HG02798 (cell line): ENCODE data around the gene CHST8.

ENCODE experiments used
- ATAC-seq: cut with Tn5 transposase; IDR thresholded peaks from one replicate; pipeline ENCODE4 v1.9.1; 2021; ENCODE audit warnings: mild to moderate bottlenecking; ENCODE audit not compliant: unreplicated experiment, poor library complexity

Gene CHST8

DNA sequence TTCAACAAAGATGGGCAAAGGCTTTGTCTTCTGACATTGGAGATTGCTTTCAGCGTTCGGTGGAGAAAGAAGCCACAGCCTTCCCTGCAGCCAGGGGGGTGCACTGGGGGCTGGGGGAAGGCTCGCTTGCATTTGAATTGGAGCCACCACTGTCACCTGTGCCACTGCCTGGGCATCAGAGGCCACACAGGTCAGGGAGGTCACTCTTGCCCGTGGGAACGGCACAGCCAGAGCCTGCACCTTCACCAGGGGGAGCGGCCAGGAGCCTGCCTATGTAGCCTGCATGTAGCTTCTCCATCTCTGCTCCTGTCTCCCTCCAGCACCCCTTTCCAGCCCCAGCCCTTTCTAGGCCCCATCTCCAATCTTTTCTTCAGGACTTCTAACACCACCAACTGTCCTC, 131.2 kb downstream of the CHST8 start:
- ATAC-seq, result no peak

DNA sequence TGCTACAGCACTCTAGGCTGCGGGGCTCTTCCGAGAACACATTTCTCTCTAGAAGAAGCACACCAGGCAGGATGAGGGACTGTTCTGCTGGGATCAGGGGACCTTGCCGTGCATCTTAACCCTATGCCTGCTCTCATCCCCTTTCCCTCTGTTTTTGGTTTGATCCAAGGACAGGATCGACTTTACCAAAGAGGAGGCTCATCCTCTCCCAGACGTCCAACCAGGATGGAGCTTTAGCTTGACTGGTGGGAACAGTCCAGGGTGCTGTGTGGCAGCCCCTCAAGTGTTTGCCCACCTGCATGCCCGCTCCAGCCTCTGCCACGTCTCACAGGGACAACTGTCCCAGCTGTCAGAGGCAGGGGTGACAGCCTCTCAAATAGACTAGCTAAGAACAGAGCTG, 132.6 kb downstream of the CHST8 start:
- no peak for ATAC-seq

DNA sequence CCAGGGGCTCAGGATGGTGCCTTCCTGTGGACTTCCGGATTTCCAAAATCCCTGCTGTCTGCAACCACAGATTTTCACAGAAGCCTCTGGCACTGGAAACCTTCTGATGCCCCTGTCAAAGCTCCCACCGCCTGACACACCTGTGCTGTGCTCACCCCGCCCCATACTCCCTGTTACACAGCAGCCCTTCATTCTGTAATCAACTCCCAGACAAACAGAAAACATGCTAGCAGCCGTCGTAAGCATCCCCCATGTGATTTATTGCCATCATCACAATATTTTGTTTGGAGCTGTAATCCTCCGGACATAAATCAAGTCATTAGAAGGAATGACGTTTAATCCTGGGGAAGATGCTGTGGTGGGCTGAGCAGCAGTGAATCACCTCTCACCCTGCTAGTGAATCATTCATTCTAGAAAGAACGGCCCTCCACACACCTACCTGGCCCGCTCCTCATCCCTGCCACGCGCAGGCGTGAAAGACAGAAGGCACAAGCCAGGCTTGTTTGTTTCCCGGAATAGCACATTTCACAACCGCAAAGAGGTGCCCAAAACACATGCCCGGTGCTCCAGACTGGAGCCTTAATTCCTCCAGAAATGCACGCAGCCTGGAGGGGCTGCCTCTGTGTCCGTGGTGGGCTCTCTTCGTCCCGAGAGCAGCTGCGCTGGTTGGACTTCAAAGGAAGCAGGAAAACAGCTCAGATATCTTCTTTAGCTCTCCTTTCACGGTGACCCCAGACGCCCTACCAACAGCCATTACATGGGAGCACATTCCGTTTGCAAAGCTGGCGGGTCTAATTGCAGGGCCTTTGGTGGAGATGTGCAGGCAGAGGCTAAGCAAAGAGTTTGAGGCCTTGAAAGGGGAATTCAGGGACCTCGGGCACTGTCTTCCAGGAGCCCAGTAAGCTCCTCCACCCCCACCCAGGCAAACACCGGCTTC, 133.6 kb downstream of the CHST8 start:
- no peak for ATAC-seq

DNA sequence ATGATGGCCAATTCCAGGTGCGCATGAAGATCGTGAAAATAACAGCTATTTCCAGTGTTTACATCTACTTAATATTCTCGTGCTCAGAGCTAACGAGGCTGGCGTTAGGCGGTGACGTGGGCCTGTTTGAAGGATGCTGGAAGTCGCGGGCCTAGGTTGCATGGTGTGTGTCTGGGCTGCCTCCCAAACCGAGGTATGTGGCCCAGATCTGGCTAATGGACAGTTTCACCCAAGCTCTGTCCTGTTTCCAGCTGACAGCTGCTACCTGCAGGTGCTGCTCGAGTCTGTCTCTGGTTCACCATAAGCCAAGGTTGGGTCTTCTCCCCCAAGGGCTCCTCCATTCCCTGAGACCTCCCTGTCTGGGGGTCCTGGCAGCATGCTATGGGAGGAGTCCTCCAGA, 134.4 kb downstream of the CHST8 start:
- no peak for ATAC-seq

DNA sequence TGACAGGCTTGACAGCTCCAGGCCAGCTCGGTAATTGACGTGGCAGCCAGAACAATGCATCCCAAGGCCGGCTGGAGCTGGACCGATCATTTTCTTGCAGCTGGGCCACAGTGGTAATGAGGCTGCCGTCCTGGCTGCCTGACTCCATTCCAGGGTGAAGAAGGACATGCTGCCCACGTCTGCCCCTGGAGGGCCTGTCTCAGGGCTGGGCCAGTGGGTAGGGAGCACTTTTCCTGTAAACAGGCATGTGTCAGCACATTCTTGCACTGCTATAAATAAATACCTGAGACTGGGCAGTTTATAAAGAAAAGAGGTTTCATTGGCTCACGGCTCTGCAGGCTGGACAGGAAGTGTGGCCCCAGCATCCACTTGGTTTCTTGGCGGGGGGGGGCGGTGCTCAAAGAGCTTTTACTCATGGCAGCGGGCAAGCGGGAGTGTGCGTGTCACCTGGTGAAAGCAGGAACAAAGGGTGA, 136.8 kb downstream of the CHST8 start:
- ATAC-seq, result no peak

DNA sequence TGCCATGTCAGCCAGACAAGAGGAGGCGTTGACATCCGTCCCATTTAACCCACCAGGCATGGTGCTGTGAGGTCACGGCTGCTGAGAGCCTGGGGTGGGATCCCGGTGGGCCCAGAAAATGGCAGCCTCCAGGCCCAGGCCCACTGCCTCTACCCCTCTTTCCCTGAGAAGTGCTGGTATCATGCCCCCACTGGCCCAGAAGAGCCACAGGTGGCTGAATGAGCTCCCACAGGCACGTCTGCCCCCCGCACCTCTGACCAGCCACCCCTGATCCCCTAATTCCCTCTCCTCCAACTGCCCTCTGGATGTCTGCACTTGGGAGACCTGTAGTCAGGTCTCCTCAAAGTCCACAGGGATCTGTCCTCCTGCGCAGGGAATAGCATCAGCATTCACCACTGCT, 137.6 kb downstream of the CHST8 start:
- no peak for ATAC-seq

DNA sequence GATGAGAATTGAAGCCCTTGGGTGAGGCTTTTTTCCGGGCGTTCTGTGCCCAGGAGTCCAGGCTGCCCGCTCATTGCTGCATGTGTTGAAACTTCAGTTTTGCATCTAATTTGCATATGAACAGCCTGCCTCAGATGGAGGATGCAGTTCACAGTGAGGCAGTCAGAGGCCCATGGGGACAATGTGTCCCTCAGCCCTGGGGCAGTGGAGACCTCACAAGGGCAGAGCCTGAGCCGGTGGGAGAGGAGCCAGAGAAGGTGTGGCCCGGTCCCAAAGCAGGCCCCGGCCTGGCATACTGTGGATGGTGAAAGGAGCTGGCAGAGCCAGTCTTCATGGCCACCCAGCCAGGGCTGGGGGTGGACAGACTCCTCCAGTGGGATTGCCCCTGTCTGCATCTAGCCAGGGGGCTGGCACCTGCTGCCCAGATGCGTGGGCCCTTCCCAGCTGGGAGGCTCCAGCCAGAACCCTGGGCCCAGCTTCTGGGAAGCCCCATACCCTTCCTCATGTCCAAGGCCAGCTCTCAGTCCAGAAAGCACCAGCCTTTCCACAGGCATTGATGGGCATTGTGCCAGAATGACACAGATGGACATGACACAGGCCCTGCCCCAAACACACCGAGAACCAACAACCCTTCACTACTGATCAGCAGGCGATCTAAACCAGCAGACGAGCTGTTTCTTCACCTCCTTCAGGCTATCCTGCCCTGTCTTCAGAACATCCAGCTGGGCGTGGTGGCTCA, 142.0 kb downstream of the CHST8 start:
- no peak for ATAC-seq

DNA sequence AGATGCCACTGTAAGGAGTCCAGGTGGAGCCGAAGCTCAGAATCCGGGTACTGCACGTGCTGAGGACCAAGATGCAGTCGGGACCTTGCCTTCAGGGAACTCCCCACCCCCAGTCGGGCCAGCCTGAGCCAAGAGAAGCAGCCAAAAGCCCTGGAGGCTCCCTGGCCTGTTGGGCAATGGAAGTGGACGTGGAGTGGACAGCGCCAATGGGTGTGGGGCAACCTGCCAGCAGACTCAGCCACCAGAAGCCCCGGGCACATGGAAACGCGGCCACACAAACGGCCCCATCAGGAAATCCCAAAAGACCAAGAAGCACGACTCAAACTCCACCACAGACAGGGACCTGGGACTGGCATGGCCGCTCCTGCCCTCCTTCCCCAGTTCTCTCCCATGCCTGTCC, 144.9 kb downstream of the CHST8 start:
- ATAC-seq, result no peak

DNA sequence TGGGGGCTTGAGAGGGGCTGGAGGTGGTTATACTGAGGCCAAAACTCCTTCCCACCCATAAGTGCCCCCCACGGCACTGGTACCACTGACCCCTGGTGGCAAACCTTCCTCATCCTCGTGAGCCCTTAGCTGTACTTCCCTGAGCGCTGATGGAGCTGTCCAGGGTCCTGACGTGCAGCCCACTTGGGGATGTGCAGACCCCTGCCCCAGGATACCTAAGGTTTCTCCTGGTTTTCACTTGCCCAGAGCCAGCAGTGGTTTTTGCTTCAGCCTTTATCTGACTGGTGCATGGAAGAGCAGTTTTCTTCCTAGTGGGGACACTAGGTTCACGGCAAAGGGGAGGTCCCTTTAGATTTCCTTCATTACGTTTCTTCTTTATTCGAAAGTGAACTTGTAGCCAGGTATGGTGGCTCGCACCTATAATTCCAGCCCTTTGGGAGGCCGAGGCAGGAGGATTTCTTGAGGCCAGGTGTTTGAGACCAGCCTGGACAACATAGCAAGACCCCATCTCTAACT, 146.2 kb downstream of the CHST8 start:
- ATAC-seq, result no peak

DNA sequence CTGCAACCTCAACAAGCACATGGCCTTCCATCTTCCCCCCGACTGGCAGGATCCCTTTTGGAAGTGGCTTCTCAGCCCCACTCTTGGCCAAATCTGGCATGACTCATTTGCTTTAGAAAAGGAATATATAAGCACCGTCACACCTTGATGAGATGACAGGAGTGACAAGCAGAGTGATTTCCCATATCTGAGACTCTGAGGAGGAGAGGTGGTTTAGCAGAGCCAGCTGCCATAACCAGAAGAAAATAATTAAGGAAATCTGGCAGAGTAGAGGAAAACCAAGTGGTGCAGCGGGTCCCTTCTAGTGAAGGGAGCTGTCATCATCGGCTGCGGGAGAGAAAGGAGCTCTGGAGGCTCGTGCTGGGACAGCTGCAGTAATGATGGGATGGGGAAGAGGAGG, 147.5 kb downstream of the CHST8 start:
- ATAC-seq, result no peak

DNA sequence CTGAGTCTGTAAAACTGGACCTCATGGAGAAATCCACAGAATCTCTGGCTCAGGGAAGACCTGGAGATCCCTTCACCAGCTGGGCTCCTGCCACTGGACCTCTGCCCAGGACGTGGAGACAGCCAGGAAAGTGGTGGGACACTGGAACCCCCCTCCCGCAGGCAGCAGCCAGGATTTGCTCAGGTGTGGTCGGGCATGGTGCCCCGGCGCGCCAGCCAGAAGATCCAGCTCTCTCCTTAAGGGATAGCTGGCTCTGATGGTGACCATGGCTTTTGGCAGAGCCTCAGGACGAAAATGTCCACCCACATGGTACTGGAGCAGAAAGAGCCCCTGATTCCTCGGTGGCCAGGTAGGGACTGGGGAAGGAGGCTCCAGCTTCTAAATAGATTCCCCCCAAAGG, 148.4 kb downstream of the CHST8 start:
- ATAC-seq, result no peak

DNA sequence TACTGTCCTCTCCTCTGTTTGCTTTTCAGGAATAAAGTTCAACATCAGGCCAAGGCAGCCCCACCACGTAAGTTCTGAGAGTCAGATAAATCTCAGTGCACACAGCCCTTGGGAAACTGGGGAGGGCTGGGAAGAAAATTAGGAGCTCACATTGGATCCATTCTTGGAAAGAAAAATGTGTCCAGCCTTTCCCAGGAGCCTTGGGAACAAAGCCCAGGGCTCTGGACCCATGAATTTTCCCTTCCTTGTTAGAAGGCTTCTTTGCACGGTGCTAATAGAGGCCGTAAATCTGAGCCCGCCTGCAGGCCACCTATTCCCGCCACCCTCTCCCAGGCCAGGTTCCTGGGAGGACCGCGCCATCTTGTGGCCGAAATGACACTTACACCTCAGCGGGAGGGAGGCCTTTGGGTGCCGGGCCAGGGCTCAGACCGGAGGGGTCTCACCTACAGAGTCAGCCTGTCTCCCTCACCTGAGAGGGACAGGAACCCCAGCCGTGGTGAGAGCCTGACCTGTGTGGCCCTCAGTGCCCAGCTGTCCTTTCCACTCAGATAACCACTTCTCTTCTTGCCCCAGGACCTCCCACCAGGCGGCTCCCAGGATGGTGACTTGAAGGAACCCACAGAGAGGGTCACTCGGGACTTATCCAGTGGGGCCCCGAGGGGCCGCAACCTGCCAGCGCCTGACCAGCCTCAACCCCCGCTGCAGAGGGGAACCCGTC, 149.8 kb downstream of the CHST8 start:
- ATAC-seq, result no peak

DNA sequence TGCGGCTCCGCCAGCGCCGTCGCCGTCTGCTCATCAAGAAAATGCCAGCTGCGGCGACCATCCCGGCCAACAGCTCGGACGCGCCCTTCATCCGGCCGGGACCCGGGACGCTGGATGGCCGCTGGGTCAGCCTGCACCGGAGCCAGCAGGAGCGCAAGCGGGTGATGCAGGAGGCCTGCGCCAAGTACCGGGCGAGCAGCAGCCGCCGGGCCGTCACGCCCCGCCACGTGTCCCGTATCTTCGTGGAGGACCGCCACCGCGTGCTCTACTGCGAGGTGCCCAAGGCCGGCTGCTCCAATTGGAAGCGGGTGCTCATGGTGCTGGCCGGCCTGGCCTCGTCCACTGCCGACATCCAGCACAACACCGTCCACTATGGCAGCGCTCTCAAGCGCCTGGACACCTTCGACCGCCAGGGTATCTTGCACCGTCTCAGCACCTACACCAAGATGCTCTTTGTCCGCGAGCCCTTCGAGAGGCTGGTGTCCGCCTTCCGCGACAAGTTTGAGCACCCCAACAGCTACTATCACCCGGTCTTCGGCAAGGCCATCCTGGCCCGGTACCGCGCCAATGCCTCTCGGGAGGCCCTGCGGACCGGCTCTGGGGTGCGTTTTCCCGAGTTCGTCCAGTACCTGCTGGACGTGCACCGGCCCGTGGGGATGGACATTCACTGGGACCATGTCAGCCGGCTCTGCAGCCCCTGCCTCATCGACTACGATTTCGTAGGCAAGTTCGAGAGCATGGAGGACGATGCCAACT, 150.5 kb downstream of the CHST8 start:
- no peak for ATAC-seq

DNA sequence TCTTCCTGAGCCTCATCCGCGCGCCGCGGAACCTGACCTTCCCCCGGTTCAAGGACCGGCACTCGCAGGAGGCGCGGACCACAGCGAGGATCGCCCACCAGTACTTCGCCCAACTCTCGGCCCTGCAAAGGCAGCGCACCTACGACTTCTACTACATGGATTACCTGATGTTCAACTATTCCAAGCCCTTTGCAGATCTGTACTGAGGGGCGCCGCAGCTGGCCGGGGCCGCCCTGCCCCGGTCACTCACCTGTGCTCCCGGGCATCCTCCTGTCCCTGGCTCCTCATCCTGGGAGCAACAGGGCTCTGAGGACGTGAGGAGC, 151.1 kb downstream of the CHST8 start:
- ATAC-seq, result no peak

DNA sequence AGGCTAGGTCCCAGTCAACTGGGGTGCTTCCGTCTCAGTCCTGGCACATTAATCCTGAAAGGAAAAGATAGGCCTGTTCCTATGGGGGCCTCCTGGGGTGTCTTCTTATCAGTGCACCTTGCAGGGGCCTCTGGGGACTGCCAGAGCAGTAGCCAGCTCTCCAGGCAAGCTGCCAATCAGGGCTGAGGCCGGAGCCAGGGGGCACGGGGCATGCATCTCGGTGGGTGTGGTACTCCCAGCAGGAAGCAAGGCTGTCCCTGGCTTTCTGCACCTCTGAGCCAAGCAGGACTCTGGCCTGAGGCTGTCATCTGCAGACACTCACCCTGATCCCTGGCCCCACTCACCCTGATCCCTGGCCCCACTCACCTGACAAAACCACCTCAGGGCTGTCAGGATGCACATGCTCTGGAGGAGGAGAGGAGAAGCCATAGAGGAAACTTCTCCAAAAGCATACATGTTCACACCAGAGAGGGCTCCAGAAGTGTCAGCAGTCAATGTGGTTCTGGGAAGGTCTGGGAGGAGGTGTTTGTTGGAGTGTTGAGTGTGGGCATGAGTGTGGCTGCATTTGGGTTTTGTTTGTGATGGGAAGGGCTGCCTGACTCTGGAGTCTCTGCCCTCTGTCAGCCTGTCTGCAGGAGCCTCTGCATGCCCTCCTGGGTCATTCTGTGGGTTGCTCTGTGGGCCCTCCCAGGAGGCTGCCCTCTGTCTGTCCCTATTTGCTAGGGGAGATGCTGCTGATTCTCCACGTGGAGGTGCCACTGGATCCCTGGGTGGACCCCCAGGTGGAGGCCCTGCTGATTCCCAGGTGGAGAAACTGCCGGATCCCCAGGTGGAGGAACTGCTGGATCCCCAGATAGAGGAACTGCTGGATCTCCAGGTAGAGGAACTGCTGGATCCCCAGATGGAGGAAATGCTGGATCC, 152.2 kb downstream of the CHST8 start:
- no peak for ATAC-seq

DNA sequence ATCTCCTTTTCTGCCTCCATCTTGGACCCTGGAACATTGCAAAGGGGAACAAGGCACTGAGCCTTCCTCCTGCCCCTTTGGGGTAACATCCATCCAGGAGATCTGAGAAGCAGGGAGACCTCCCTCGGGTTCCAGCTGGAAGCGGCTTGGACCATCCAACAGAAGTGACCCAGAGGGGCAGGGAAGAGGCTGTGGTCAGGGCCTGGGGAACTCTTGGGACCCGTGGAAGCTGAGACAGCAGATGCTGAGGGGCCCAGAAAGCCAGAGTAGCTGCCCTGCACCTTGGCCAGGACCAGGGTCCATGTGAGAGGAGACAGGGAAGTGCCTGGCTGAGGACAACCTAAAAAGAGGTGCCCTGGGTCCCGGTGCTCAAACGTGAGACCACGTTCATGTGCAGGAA, 153.0 kb downstream of the CHST8 start:
- ATAC-seq, result no peak

DNA sequence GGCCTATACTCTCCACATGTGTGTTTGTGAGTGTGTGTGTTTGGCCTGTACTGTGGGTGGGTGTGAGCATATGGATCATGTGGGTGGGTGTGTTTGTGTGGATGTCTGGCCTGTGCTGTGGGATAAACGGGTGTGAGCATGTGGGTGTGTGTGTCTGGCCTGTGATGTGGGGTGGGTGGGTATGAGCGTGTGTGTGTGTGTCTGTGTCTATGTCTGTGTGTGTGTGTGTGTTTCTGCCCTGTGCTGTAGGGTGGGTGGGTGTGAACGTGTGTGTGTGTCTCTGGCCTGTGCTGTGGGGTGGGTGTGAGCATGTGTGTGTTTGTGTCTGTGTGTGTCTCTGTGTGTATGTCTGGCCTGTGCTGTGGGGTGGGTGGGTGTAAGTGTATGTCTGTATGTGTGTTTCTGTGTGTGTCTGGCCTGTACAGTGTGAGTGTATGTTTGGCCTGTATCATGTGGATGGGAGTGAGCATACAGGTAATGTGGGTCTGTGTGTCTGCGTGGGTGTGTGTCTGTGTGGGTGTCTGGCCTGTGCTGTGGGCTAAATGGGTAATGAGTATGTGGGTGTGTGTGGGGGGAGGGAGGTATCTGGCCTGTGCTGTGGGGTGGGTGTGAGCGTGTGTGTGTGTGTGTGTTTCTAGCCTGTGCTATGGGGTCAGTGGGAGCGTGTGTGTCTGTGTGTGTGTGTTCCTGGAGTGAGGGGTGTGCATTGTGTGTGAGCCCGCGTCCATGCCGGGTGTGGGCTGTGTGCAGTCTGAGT, 154.2 kb downstream of the CHST8 start:
- ATAC-seq, result no peak

DNA sequence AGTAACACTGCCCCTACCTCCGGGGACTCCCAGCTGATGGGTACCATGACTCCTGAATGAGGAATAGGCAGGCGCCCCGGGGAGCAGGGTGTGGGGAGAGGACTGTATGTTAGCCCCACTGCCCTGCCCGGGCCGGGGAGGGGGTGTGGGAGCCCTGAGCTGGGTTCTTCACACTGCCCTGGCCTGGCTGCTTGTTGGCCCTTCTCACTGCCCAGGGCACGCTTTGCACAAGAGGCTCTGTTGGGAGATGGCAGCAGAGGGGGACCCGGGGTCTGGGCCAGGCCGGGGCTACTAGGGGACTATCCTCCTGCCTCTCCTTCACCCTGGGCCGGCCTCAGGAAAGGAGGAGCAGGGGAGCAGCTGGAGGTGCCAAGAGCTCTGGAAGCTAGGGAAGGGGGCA, 155.6 kb downstream of the CHST8 start:
- no peak for ATAC-seq

DNA sequence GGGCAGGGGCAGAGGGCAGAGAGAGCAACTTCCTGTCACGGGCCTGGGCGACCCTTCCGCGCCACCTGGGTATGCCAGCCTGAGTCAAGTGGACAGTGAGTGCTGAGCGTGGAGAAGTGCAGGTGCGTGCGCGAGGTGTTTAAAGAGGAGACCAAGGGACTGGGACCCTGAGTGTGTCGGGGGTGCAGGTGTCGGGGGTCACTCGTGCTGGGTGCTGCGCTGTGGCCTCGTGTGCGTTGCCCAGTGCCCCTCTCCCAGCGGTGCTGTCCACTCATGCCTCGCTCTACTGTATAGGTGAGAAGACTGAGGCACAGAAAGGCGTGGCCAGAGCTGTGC, 156.0 kb downstream of the CHST8 start:
- ATAC-seq, result no peak
